ENCODE data around the gene PDE4B. TPM values are rescaled to one million over a fixed set of nuclear protein-coding genes. Genes with fewer than 3 reads are reported as not detected.

Gene PDE4B
- total RNA-seq, 1 experiment from 2014 or later = not detected

DNA sequence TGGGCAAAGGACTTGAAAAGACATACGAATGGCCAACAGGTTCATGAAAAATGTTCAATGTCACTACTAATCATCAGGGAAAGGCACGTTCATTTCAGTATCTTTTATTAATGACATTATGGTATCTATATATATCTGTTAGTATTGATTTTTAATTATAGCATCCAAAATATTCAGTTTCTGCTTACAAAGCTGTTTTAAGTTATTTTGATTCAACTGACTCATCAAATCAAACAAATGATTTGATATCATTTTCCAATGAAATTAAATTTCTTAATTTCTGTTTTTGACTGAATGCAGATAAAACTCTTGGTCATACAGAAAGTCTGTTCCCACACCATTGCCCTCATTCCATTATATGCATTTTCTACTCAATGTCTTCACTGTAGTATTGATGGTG lies 315.9 kb downstream of the PDE4B start:
- TF ChIP-seq, protein P1, sequence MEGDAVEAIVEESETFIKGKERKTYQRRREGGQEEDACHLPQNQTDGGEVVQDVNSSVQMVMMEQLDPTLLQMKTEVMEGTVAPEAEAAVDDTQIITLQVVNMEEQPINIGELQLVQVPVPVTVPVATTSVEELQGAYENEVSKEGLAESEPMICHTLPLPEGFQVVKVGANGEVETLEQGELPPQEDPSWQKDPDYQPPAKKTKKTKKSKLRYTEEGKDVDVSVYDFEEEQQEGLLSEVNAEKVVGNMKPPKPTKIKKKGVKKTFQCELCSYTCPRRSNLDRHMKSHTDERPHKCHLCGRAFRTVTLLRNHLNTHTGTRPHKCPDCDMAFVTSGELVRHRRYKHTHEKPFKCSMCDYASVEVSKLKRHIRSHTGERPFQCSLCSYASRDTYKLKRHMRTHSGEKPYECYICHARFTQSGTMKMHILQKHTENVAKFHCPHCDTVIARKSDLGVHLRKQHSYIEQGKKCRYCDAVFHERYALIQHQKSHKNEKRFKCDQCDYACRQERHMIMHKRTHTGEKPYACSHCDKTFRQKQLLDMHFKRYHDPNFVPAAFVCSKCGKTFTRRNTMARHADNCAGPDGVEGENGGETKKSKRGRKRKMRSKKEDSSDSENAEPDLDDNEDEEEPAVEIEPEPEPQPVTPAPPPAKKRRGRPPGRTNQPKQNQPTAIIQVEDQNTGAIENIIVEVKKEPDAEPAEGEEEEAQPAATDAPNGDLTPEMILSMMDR (IDR thresholded peaks at IDR 0.05; ENCODE audit: insufficient read depth in 1 of 2, low read depth in 1 of 2, low read length in 1 of 2, severe bottlenecking in 1 of 2, unreplicated experiment in 1 of 2) = no peak
- no peaks in the 10 kb centered on the region for H3K27me3 Mint-ChIP-seq (ENCODE audit: insufficient read depth, unreplicated experiment)
- POLR2A ChIA-PET = no interaction called here
- H3K9me3 Mint-ChIP-seq (ENCODE audit: unreplicated experiment) = no peaks in the 10 kb centered on the region
- Histone ChIP-seq H3K9me3 (no peaks in the 10 kb centered on the region), H3K27me3 (replicated peaks; ENCODE audit: control insufficient read depth, insufficient read depth, low read length) (no peaks in the 10 kb centered on the region), H3K36me3 (ENCODE audit: control insufficient read depth, insufficient read depth, low read length) (no peaks in the 10 kb centered on the region), H3K4me1 (no peaks in the 10 kb centered on the region), H3K4me3 (ENCODE audit: low read depth, low read length) (no peak overlapping the region)
- no peaks in the 10 kb centered on the region for H3K36me3 Mint-ChIP-seq (ENCODE audit: insufficient read depth, unreplicated experiment)
- intact Hi-C loops (cut with micrococcal nuclease; ENCODE audit: unreplicated experiment) = no loop called here
- no peak for DNase-seq
- BruUV-seq (replicated peaks) = no TSS peak
- no peak overlapping the region for H3K27ac Mint-ChIP-seq (ENCODE audit: unreplicated experiment)
- H3K4me1 Mint-ChIP-seq (ENCODE audit: low read depth, unreplicated experiment) = no peaks in the 10 kb centered on the region
- H3K4me3 Mint-ChIP-seq (ENCODE audit: unreplicated experiment) = no peak overlapping the region
- CTCF ChIA-PET = no interaction called here

DNA sequence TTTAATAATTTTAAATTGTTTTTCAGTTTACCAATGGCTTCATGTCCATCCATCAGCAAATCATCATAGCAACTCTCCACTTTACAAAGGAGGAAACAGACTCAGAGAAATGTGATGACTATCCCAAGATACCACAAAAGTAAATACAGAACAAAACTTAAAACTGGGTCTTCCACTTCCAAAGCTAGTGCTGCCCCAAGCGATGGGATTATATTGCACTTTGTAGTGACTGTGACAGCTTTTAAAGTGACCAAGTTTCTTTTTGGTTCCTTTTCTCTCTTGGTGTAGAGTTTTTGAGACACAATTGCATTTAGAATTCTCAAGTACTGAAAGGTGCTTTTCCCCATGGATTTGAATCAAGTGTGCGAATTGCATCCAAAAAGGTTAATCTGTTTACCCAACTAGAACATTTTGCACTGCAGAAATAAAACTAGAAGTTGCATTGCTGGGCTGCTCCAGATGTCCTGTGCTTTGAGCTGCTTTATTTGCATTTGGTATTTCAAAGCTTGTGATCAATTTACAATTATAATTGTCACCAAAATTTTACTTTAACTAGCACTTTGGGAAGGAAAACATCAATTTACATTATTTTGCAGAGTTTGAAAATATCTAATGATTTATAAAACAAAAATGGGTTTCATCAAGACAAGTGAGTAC lies 320.2 kb downstream of the PDE4B start:
- Mint-ChIP-seq H3K9me3 (ENCODE audit: unreplicated experiment) (no peaks in the 10 kb centered on the region), H3K4me1 (ENCODE audit: low read depth, unreplicated experiment) (no peaks in the 10 kb centered on the region), H3K36me3 (ENCODE audit: insufficient read depth, unreplicated experiment) (no peaks in the 10 kb centered on the region), H3K27ac (ENCODE audit: unreplicated experiment) (no peak overlapping the region), H3K27me3 (ENCODE audit: insufficient read depth, unreplicated experiment) (no peaks in the 10 kb centered on the region), H3K4me3 (ENCODE audit: unreplicated experiment) (no peak overlapping the region)
- no TSS peak for BruUV-seq (replicated peaks)
- Histone ChIP-seq H3K4me1 (no peaks in the 10 kb centered on the region), H3K36me3 (ENCODE audit: control insufficient read depth, insufficient read depth, low read length) (no peaks in the 10 kb centered on the region), H3K9me3 (no peaks in the 10 kb centered on the region), H3K4me3 (ENCODE audit: low read depth, low read length) (no peak overlapping the region), H3K27me3 (replicated peaks; ENCODE audit: control insufficient read depth, insufficient read depth, low read length) (no peaks in the 10 kb centered on the region)
- DNase-seq = no peak
- TF ChIP-seq, protein P1 (IDR thresholded peaks at IDR 0.05; ENCODE audit: insufficient read depth in 1 of 2, low read depth in 1 of 2, low read length in 1 of 2, severe bottlenecking in 1 of 2, unreplicated experiment in 1 of 2) = no peak
- ChIA-PET CTCF (no interaction called here), POLR2A (no interaction called here)
- intact Hi-C loops (cut with micrococcal nuclease; ENCODE audit: unreplicated experiment) = no loop called here

DNA sequence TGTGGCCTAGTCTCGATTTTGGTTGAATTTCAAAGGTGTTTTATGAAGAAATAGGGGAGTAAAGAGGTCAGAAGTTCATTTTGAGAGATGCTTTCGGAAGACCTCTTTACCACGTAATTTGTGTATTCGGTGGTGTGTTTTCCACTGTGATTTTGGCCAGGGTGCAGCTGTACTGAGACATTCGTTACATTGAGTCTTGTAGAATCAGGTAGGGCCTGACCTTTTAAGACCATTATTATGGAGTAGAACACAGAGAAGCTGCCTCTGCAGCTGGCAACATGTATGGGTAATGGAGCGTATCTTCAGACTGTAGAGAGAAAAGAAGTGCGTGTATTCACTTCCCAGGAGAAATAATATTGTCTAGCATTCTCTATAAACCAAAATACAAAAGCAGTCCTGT lies 326.5 kb downstream of the PDE4B start:
- no peaks in the 10 kb centered on the region for H3K9me3 Mint-ChIP-seq (ENCODE audit: unreplicated experiment)
- no peak overlapping the region for H3K27ac Mint-ChIP-seq (ENCODE audit: unreplicated experiment)
- H3K27me3 Mint-ChIP-seq (ENCODE audit: insufficient read depth, unreplicated experiment) = peaks cover 7% of the 10 kb centered on the region
- TF ChIP-seq, protein P1 (IDR thresholded peaks at IDR 0.05; ENCODE audit: insufficient read depth in 1 of 2, low read depth in 1 of 2, low read length in 1 of 2, severe bottlenecking in 1 of 2, unreplicated experiment in 1 of 2) = no peak
- Histone ChIP-seq H3K4me3 (ENCODE audit: low read depth, low read length) (no peak overlapping the region), H3K27me3 (replicated peaks; ENCODE audit: control insufficient read depth, insufficient read depth, low read length) (no peaks in the 10 kb centered on the region), H3K9me3 (no peaks in the 10 kb centered on the region), H3K4me1 (no peaks in the 10 kb centered on the region), H3K36me3 (ENCODE audit: control insufficient read depth, insufficient read depth, low read length) (no peaks in the 10 kb centered on the region)
- BruUV-seq (replicated peaks) = no TSS peak
- CTCF ChIA-PET = no interaction called here
- H3K4me1 Mint-ChIP-seq (ENCODE audit: low read depth, unreplicated experiment) = no peaks in the 10 kb centered on the region
- intact Hi-C loops (cut with micrococcal nuclease; ENCODE audit: unreplicated experiment) = no loop called here
- H3K36me3 Mint-ChIP-seq (ENCODE audit: insufficient read depth, unreplicated experiment) = no peaks in the 10 kb centered on the region
- no peak overlapping the region for H3K4me3 Mint-ChIP-seq (ENCODE audit: unreplicated experiment)
- POLR2A ChIA-PET = no interaction called here
- DNase-seq = no peak
